CD4-positive, alpha-beta T cell treated with Interleukin-6 at 100 ng/mL for 8 hours (primary cell): Measurements from ENCODE around the gene SMIM22.

Source experiments
- DNase-seq: peaks from one replicate; pipeline ENCODE4 v3.0.0-alpha.2; 2020; ENCODE audit warnings: mixed read lengths, low spot score

Gene SMIM22, protein sequence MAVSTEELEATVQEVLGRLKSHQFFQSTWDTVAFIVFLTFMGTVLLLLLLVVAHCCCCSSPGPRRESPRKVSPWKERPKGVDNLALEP

DNA sequence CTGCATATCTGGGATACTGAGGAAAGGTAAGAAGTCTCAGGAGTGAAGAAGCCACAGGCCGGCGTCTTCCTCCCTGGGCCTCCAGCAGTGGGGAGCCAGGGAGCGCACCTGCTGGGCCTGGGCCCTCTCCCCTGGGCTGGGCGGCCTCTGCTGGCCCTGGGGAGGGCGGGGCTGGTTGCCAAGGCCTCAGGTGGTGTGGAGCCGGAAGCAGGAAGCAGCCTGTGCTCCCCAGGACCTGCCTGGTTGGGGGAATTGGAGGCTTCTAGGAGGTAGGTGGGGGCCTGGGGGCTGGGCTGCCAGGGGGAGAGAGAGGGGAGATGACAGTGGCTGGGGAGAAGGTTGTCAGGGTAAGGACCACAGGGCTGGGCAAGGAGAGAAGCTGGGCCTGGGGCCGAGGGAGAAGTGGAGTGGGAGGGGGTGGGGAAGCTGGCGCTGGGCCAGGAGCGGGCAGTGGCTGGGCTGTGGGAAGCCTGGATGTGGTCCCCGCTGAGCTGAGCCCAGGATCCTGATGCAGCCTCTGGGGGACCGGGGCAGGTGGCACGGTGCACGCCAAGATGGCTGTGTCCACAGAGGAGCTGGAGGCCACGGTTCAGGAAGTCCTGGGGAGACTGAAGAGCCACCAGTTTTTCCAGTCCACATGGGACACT, at the start of gene SMIM22:
Gene SMIM22 (plus strand): TSS at position 189 of the 647 bp plus-strand sequence. CDS start 366 bp downstream, at position 555.
- DNase-seq = no peak

DNA sequence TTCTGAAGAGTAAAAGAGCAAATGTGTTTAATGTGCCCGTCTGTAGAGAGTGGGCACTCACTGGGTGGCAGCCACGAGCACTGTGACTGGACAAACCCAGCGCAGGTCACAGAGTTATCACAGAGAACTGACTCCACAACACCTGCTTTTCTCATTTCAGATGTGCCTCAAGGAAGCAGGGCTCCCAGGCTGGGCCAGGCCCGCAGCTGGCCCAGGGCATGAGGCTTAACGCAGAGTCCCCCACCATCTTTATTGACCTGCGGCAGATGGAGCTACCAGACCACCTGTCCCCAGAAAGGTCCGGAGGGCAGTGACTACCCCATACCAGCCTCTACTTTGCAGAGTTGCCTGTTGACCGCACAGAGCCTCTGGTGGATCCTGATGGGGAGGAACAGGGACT, 49.0 kb upstream of the SMIM22 start:
- no peak for DNase-seq

- no peak for DNase-seq
These were observed 48.1 kb upstream of the SMIM22 start for GRCh38 chr16:4746991-4747574.

DNA sequence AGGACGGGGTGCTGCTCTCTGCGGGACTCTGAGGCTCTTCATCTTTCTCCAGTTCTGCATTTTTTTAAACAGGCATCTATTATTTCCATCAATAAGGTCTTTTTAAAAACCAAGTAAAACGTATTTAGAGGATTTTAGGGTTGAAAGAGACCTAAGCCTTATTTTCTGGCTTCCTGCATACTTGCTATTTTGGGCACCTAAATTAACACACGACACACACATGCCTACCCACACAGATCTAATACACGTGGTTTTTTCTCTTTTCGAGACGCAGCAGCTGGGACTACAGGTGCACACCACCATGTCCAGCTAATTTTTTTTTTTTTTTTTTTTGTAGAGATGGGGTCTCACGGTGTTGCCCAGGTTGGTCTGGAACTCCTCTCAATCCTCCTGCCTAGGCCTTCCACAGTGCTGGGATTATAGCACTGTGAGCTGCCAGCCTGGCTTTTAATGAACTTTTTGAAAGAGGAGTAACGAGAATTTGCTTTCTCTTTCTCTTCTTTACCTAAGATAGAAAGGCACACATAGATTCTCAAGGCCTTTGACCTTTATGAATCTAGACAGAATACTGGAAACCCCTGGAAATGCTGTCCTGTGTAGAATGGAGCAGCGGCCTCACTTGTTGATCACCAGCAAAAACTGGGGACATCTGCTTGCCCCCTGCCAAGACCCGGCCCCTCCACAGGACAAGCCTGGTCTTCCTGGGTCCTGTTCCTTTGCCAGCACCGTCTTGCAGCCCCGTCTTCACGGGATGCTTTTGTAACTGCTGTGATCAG, 47.1 kb upstream of the SMIM22 start:
- DNase-seq = no peak

DNA sequence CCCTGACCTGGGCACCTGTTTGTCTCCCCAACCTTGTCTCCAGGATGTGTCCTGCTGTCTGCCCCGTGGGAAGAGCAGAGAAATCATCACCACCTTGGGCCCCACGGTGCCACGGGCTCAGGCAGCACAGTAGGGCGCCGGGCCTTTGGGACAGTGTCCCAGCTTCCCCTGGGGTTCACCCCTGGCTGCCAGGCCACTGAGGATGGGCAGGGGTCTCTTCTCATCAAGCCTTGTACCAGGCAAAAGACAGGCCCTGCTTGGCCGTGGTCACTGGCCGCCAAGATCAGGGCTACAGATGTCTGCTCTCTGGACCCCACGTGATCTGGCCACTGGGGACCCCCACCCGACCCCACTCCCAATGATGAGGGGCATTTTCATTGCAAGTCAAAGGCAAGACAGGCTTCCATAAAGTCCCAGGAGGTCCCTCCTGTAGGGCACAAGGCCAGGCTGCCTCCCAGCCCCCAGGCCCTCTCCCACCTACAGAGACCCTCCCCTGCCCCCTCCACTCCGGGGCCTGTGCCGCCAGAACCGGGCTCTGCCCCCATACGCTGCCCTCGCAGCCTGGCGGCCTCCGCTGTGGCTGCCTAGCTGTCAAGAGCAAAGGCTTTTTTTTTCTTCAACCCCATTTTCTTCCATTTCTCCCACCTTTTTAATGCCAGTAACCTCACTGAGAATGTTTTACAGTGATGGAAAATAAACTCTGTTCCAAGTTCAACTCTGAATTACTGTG, 46.3 kb upstream of the SMIM22 start:
- DNase-seq = no peak

GRCh38 chr16:4749700-4750257, 45.4 kb upstream of the SMIM22 start:
- DNase-seq = no peak

GRCh38 chr16:4750896-4751295, 44.3 kb upstream of the SMIM22 start:
- DNase-seq = no peak

GRCh38 chr16:4752351-4753100, 42.6 kb upstream of the SMIM22 start:
- no peak for DNase-seq

GRCh38 chr16:4753227-4753626, 41.9 kb upstream of the SMIM22 start:
- no peak for DNase-seq

DNA sequence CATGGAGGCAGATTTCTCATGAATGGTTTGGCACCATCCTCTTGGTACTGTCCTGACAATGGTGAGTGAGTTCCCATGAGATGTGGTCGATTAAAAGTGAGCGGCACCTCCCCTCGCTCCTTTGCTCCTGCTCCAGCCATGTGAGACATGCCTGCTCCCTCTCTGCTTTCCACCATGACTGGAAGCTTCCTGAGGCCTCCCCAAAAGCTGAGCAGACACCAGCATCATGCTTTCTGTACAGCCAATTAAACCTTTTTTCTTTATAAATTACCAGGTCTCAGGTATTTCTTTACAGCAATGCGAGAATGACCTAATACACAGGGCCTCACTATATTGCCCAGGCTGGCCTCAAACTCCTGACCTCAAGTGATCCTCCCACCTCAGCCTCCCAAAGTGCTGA, 40.3 kb upstream of the SMIM22 start:
- no peak for DNase-seq

GRCh38 chr16:4755687-4756086, 39.5 kb upstream of the SMIM22 start:
- DNase-seq = no peak

GRCh38 chr16:4760221-4760910, 34.8 kb upstream of the SMIM22 start:
- no peak for DNase-seq

GRCh38 chr16:4762205-4762604, 33.0 kb upstream of the SMIM22 start:
- no peak for DNase-seq

- DNase-seq = no peak
These were observed 31.4 kb upstream of the SMIM22 start for GRCh38 chr16:4763791-4764190.

GRCh38 chr16:4765511-4766474, 29.4 kb upstream of the SMIM22 start:
- no peak for DNase-seq

- peak; percentile 95 for DNase-seq
These were observed 28.1 kb upstream of the SMIM22 start, which contains the start of gene ZNF500 for GRCh38 chr16:4766875-4767628. Gene ZNF500, minus strand, starts transcription at chr16:4767162. Its CDS starts 1,184 bp downstream, at chr16:4765978.

DNA sequence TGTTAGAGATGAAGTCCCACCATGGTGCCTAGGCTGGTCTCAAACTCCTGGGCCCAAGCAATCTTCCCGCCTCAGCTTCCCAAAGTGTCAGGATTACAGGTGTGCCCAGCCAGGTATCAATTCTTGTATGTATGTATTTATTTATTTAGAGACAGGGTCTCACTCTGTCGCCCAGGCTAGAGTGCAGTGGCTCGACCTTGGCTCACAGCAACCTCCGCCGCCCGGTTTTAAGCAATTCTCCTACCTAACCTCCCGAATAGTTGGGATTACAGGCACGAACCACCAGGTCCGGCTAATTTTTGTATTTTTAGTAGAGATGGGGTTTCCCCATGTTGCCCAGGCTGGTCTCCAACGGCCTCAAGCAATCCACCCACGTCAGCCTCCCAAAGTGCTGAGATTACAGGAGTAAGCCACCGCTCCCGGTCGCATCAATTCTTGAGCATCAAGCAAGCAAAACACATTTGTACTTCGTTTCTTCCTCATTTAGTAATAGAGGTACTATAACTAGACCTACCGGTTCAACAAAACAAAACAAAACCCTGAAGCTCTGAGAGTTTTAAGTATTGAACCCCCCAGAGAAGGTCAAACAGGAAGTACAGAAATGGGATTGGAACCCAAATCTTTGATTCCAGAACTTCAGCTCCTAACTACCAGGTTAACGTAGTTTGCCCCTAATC, 27.2 kb upstream of the SMIM22 start:
- DNase-seq = no peak
